Lower leg skin (tissue), 3 donors: ENCODE data around the gene MVB12B.

ENCODE experiments used
- CTCF ChIP-seq, 3 donors: fragments of 450-650 bp; IDR thresholded peaks; one replicate each; pipeline ENCODE4 v1.5.1; 2016; ENCODE audit warnings: antibody characterized with exemption in 3 of 3, mild to moderate bottlenecking in 3 of 3, moderate library complexity in 2 of 3
- POLR2A ChIP-seq, 2 donors: fragments of 450-650 bp; IDR thresholded peaks; one replicate each; pipeline ENCODE4 v1.6.1; 2016 to 2017; ENCODE audit warnings: antibody characterized with exemption in 2 of 2, mild to moderate bottlenecking in 1 of 2, moderate library complexity in 1 of 2

- TF ChIP-seq POLR2A (IDR thresholded peaks at IDR 0.05) (no peak), CTCF (IDR thresholded peaks at IDR 0.05) (no peak)
Observed at GRCh38 chr9:126507318-126508109, 180.9 kb downstream of the MVB12B start.
